Liver (tissue), 9 donors: ENCODE data around the gene MTX1. TPM values are rescaled to one million over a fixed set of nuclear protein-coding genes. Genes with fewer than 3 reads are reported as not detected.
A peak's percentile ranks its signal among the peaks of the same experiment; 100 is the strongest.

Source experiments
- DNase-seq: peaks from one replicate; pipeline ENCODE4 v3.0.0-alpha.2; 2017; ENCODE audit warnings: low spot score
- H3K27ac ChIP-seq, 2 donors: one replicate each; pipeline ENCODE4 v1.7.0; 2013; ENCODE audit warnings: inconsistent platforms in 2 of 2, low read length in 2 of 2, control low read depth in 1 of 2, low read depth in 1 of 2, mild to moderate bottlenecking in 1 of 2
- H3K27me3 ChIP-seq, 4 donors: one replicate each; pipeline versions ENCODE4 v1.6.1 to v1.7.0; 2013; ENCODE audit warnings: low read length in 3 of 4, inconsistent platforms in 1 of 4, mild to moderate bottlenecking in 1 of 4, moderate library complexity in 1 of 4; ENCODE audit not compliant: control insufficient read depth in 4 of 4, insufficient read depth in 4 of 4
- H3K36me3 ChIP-seq, 4 donors: one replicate each; pipeline versions ENCODE4 v1.6.1 to v1.7.0; 2013; ENCODE audit warnings: low read length in 3 of 4, mild to moderate bottlenecking in 3 of 4, low read depth in 1 of 4, moderate library complexity in 1 of 4; ENCODE audit not compliant: control insufficient read depth in 4 of 4, insufficient read depth in 3 of 4
- H3K4me1 ChIP-seq, 4 donors: one replicate each; pipeline versions ENCODE4 v1.6.1 to v1.7.0; 2013; ENCODE audit warnings: low read length in 3 of 4, mild to moderate bottlenecking in 3 of 4, moderate library complexity in 1 of 4; ENCODE audit not compliant: control insufficient read depth in 4 of 4, insufficient read depth in 4 of 4
- H3K4me3 ChIP-seq, 3 donors: one replicate each; pipeline versions ENCODE4 v1.6.1 to v1.7.0; 2013; ENCODE audit warnings: low read length in 3 of 3, control low read depth in 1 of 3, low read depth in 1 of 3, mild to moderate bottlenecking in 1 of 3
- H3K9ac ChIP-seq, 2 donors: one replicate each; pipeline ENCODE4 v1.7.0; 2013; ENCODE audit warnings: low read length in 2 of 2, mild to moderate bottlenecking in 2 of 2, moderate library complexity in 2 of 2, control low read depth in 1 of 2, low read depth in 1 of 2
- H3K9me3 ChIP-seq, 4 donors: one replicate each; pipeline versions ENCODE4 v1.6.1 to v1.7.0; 2013; ENCODE audit warnings: low read length in 3 of 4; ENCODE audit not compliant: control insufficient read depth in 4 of 4
- EGR1 ChIP-seq, 2 donors: IDR thresholded peaks; 2 replicates each; pipeline ENCODE4 v1.6.1; 2016 to 2018; ENCODE audit warnings: antibody characterized with exemption in 2 of 2, low read depth in 2 of 2
- FOXA1 ChIP-seq: IDR thresholded peaks from 2 replicates; pipeline ENCODE4 v1.6.1; 2016; ENCODE audit warnings: antibody characterized with exemption
- FOXA2 ChIP-seq: IDR thresholded peaks from 2 replicates; pipeline ENCODE4 v1.6.1; 2016; ENCODE audit warnings: antibody characterized with exemption
- GABPA ChIP-seq, 2 donors: IDR thresholded peaks in 1 of 2; conservative IDR thresholded peaks in 1 of 2; 2 replicates each; pipeline ENCODE4 v1.6.1; 2016; ENCODE audit warnings: antibody characterized with exemption in 2 of 2, mild to moderate bottlenecking in 1 of 2, moderate library complexity in 1 of 2
- HNF4A ChIP-seq, 2 donors: conservative IDR thresholded peaks; 2 replicates each; pipeline ENCODE4 v1.6.1; 2016; ENCODE audit warnings: antibody characterized with exemption in 2 of 2, mild to moderate bottlenecking in 2 of 2
- HNF4G ChIP-seq: IDR thresholded peaks from 2 replicates; pipeline ENCODE4 v1.6.1; 2016; ENCODE audit warnings: antibody characterized with exemption
- JUND ChIP-seq, 2 donors: IDR thresholded peaks; 2 replicates each; pipeline ENCODE4 v1.6.1; 2016; ENCODE audit warnings: antibody characterized with exemption in 2 of 2
- NR2F2 ChIP-seq: IDR thresholded peaks from 2 replicates; pipeline ENCODE4 v1.6.1; 2016; ENCODE audit warnings: antibody characterized with exemption
- RAD21 ChIP-seq, 2 donors: IDR thresholded peaks; 2 replicates each; pipeline ENCODE4 v1.6.1; 2016; ENCODE audit warnings: antibody characterized with exemption in 2 of 2, mild to moderate bottlenecking in 2 of 2
- RXRA ChIP-seq, 2 donors: IDR thresholded peaks; 2 replicates each; pipeline ENCODE4 v1.6.1; 2017 to 2018; ENCODE audit warnings: antibody characterized with exemption in 2 of 2, mild to moderate bottlenecking in 1 of 2
- SP1 ChIP-seq: IDR thresholded peaks from 2 replicates; pipeline ENCODE4 v1.6.1; 2018; ENCODE audit warnings: antibody characterized with exemption, mild to moderate bottlenecking
- TAF1 ChIP-seq: conservative IDR thresholded peaks from 2 replicates; pipeline ENCODE4 v1.6.1; 2016; ENCODE audit warnings: antibody characterized with exemption, mild to moderate bottlenecking
- YY1 ChIP-seq: IDR thresholded peaks from 2 replicates; pipeline ENCODE4 v1.6.1; 2016; ENCODE audit warnings: antibody characterized with exemption, mild to moderate bottlenecking
- WGBS: extraction: QIAGEN DNeasy Blood & Tissue Kit; methylation state at CpG from one replicate; pipeline ENCODE4 v1.1.7; 2013; 5-methylcytosine and 5-hydroxymethylcytosine counted together
- polyA plus RNA-seq, 2 donors: library from polyadenylated mRNA; stranded (reverse) in 1 of 2; unstranded in 1 of 2; fragments of 200-250 nt in 1 of 2; fragments of >200 nt in 1 of 2; fragmentation: Nextera tagmentation in 1 of 2; extraction: Ambion mirVana in 1 of 2; gene quantifications; one replicate each; pipeline versions ENCODE4 v1.2.1 to v1.2.3, GENCODE V29; 2013 to 2015
- total RNA-seq, 2 donors: library from RNA; depleted of rRNA; stranded (reverse); fragments of >200 nt; gene quantifications; one replicate each; pipeline ENCODE4 v1.2.3, GENCODE V29; 2014
- TF ChIP-seq, protein P1 (sequence below): IDR thresholded peaks from 2 replicates; pipeline ENCODE4 v1.6.1; 2016; ENCODE audit warnings: antibody characterized with exemption
- TF ChIP-seq, protein P2 (sequence below): fragments of 150-350 bp; IDR thresholded peaks from 2 replicates; pipeline ENCODE4 v1.5.1; 2017; ENCODE audit warnings: improper control_type of control experiment, low read depth, low read length; ENCODE audit not compliant: missing input control
- TF ChIP-seq, protein P3 (sequence below): IDR thresholded peaks from 2 replicates; pipeline ENCODE4 v1.6.1; 2016; ENCODE audit warnings: antibody characterized with exemption
- TF ChIP-seq, protein P4 (sequence below): IDR thresholded peaks from 2 replicates; pipeline ENCODE4 v1.6.1; 2016; ENCODE audit warnings: antibody characterized with exemption
- TF ChIP-seq, protein P5 (sequence below): IDR thresholded peaks from 2 replicates; pipeline ENCODE4 v1.6.1; 2016; ENCODE audit warnings: antibody characterized with exemption, mild to moderate bottlenecking
- donor health status: healthy.
- donor health status: healthy.
- donor health status: healthy.
- donor health status: healthy.
- donor health status: healthy.

The MTX1 gene
- total and polyA plus RNA-seq, 4 donors = 19.6 to 38.4 (median 28.5) TPM

DNA sequence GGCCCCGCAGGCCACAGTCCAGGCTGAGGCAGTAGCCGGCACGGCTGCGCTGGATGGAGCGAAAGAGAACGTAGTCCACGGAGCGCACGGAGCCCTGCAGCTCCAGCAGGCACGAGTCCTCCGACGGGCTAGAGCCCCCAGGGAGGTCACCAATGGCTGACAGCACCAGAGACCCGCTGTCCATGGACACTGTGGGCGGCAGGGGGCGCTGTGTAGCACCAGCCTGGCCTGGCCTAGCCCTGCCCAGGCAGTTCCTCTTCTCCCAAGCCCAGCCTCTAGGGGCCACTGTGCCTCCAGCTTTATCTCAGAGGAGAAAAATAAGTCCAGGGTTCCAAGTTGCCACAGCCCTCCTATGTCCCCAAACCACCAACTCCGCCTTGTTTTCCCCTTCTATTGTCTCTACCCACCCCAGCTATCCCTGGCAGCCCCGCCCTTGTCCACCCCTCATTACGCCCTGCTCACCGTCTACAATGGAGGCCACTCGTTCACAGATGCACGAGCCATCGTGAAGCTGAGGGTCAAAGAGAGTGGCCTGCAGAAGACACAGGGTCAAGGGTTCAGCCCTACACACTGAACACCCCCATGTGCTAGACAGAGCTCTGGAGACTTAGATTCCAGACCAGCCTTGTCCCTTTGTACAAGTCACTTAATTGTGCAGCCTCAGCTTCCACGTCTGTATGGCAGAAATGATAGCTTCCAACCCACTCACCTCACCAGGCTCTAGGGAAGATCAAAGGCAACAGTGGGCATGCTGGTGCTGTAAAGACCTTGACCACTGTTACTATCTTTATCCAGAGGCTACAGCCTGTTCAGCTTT is 42.3 kb downstream of the MTX1 start:
- 19% methylated on average over 23 of the region's 23 CpGs for WGBS
- DNase-seq = peak; percentile 96
- H3K9ac ChIP-seq = peak overlapping the region in 1 of 2 donors; percentile 53

DNA sequence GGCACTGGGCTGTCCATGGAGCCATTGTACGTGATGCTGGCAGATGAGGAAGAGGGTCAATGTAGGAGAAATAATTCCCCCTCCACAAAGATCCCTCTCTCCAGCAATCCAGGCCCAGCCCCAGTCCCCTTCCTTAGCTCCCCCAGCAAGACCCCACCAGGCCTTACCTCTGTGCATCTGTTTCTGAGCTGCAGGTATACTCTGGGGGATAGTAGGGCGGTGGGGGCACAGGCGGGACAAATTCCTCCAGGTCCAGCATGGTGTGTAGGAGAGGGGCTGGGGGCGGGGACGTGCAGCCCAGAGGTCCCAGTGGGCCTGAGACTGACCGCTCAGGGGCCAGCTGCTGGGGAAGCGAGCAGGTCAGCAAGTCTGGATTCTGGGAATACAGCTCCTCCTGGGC is 43.1 kb downstream of the MTX1 start:
- Histone ChIP-seq H3K27ac (no peak overlapping the region), H3K36me3 (peaks cover 0 to 1% (median 0%) of the 10 kb centered on the region in 4 donors), H3K4me1 (peaks cover 2 to 32% (median 22%) of the 10 kb centered on the region in 4 donors), H3K9ac (no peak overlapping the region), H3K4me3 (no peak overlapping the region), H3K27me3 (no peaks in the 10 kb centered on the region), H3K9me3 (no peaks in the 10 kb centered on the region)
- WGBS = 93% methylated on average over 7 of the region's 7 CpGs
- TF ChIP-seq HNF4G (no peak), FOXA2 (no peak), GABPA (IDR thresholded peaks at IDR 0.05 in 1 of 2, conservative IDR thresholded peaks at IDR 0.05 in 1 of 2) (no peak), RXRA (IDR thresholded peaks at IDR 0.05) (no peak), RAD21 (IDR thresholded peaks at IDR 0.05) (no peak), FOXA1 (no peak), YY1 (no peak)
- TF ChIP-seq, protein P1, sequence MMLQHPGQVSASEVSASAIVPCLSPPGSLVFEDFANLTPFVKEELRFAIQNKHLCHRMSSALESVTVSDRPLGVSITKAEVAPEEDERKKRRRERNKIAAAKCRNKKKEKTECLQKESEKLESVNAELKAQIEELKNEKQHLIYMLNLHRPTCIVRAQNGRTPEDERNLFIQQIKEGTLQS = no peak
- no peak for DNase-seq

More for the DNA sequence above, 42.3 kb downstream of the MTX1 start:
- no peak for TF ChIP-seq TAF1
- peak; percentile 98 to 99 for TF ChIP-seq RAD21 (IDR thresholded peaks at IDR 0.05)
- TF ChIP-seq, protein P2, sequence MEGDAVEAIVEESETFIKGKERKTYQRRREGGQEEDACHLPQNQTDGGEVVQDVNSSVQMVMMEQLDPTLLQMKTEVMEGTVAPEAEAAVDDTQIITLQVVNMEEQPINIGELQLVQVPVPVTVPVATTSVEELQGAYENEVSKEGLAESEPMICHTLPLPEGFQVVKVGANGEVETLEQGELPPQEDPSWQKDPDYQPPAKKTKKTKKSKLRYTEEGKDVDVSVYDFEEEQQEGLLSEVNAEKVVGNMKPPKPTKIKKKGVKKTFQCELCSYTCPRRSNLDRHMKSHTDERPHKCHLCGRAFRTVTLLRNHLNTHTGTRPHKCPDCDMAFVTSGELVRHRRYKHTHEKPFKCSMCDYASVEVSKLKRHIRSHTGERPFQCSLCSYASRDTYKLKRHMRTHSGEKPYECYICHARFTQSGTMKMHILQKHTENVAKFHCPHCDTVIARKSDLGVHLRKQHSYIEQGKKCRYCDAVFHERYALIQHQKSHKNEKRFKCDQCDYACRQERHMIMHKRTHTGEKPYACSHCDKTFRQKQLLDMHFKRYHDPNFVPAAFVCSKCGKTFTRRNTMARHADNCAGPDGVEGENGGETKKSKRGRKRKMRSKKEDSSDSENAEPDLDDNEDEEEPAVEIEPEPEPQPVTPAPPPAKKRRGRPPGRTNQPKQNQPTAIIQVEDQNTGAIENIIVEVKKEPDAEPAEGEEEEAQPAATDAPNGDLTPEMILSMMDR = peak; percentile 99
- peak; percentile 38 for TF ChIP-seq NR2F2
- TF ChIP-seq FOXA1 = no peak
- TF ChIP-seq YY1 = peak; percentile 59
- peak; percentile 44 to 74 for TF ChIP-seq HNF4A (conservative IDR thresholded peaks at IDR 0.05)
- TF ChIP-seq, protein P3, sequence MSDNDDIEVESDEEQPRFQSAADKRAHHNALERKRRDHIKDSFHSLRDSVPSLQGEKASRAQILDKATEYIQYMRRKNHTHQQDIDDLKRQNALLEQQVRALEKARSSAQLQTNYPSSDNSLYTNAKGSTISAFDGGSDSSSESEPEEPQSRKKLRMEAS = no peak
- peak in 1 of 2 donors; percentile 56 for TF ChIP-seq RXRA (IDR thresholded peaks at IDR 0.05)
- TF ChIP-seq SP1 = peak; percentile 55
- Histone ChIP-seq H3K4me1 (peaks cover under 1 to 26% (median 16%) of the 10 kb centered on the region in 4 donors), H3K9me3 (no peaks in the 10 kb centered on the region), H3K4me3 (peak overlapping the region in 1 of 3 donors; percentile 3), H3K27me3 (no peaks in the 10 kb centered on the region), H3K36me3 (peaks cover 0 to 1% (median 0%) of the 10 kb centered on the region in 4 donors), H3K27ac (no peak overlapping the region)

DNA sequence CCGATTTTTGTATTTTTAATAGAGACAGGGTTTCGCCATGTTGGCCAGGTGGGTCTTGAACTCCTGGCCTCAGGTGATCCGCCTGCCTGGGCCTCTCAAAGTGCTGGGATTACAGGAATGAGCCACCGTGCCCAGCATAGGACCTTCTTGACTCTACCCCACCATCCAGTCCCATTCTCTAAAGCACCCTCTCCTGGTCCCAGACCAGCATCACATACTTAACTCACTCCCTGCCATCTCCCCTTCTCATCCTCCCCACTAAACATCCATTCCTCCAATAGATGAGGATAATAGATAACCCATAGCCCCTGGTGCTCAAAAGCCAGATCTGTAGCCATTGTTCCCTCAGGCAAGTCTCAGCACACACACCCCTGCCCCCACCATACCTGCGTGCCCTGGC is 44.7 kb downstream of the MTX1 start:
- Histone ChIP-seq H3K27me3 (no peaks in the 10 kb centered on the region), H3K9ac (no peak overlapping the region), H3K9me3 (no peaks in the 10 kb centered on the region), H3K4me3 (no peak overlapping the region), H3K27ac (no peak overlapping the region), H3K36me3 (peaks cover 0 to 8% (median 0%) of the 10 kb centered on the region in 4 donors), H3K4me1 (peaks cover 2 to 36% (median 23%) of the 10 kb centered on the region in 4 donors)
- no peak for TF ChIP-seq NR2F2
- TF ChIP-seq, protein P4, sequence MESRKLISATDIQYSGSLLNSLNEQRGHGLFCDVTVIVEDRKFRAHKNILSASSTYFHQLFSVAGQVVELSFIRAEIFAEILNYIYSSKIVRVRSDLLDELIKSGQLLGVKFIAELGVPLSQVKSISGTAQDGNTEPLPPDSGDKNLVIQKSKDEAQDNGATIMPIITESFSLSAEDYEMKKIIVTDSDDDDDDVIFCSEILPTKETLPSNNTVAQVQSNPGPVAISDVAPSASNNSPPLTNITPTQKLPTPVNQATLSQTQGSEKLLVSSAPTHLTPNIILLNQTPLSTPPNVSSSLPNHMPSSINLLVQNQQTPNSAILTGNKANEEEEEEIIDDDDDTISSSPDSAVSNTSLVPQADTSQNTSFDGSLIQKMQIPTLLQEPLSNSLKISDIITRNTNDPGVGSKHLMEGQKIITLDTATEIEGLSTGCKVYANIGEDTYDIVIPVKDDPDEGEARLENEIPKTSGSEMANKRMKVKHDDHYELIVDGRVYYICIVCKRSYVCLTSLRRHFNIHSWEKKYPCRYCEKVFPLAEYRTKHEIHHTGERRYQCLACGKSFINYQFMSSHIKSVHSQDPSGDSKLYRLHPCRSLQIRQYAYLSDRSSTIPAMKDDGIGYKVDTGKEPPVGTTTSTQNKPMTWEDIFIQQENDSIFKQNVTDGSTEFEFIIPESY = no peak
- TF ChIP-seq, protein P1 = no peak
- no peak for TF ChIP-seq EGR1 (IDR thresholded peaks at IDR 0.05; ENCODE audit: low read depth in 2 of 2)
- TF ChIP-seq, protein P5, sequence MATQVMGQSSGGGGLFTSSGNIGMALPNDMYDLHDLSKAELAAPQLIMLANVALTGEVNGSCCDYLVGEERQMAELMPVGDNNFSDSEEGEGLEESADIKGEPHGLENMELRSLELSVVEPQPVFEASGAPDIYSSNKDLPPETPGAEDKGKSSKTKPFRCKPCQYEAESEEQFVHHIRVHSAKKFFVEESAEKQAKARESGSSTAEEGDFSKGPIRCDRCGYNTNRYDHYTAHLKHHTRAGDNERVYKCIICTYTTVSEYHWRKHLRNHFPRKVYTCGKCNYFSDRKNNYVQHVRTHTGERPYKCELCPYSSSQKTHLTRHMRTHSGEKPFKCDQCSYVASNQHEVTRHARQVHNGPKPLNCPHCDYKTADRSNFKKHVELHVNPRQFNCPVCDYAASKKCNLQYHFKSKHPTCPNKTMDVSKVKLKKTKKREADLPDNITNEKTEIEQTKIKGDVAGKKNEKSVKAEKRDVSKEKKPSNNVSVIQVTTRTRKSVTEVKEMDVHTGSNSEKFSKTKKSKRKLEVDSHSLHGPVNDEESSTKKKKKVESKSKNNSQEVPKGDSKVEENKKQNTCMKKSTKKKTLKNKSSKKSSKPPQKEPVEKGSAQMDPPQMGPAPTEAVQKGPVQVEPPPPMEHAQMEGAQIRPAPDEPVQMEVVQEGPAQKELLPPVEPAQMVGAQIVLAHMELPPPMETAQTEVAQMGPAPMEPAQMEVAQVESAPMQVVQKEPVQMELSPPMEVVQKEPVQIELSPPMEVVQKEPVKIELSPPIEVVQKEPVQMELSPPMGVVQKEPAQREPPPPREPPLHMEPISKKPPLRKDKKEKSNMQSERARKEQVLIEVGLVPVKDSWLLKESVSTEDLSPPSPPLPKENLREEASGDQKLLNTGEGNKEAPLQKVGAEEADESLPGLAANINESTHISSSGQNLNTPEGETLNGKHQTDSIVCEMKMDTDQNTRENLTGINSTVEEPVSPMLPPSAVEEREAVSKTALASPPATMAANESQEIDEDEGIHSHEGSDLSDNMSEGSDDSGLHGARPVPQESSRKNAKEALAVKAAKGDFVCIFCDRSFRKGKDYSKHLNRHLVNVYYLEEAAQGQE = no peak
- TF ChIP-seq JUND (IDR thresholded peaks at IDR 0.05) = no peak
- TF ChIP-seq TAF1 = no peak
- no peak for TF ChIP-seq HNF4G
- TF ChIP-seq YY1 = no peak
- TF ChIP-seq FOXA2 = no peak
- no peak for TF ChIP-seq SP1
- no peak for TF ChIP-seq GABPA (IDR thresholded peaks at IDR 0.05 in 1 of 2, conservative IDR thresholded peaks at IDR 0.05 in 1 of 2)
- TF ChIP-seq RXRA (IDR thresholded peaks at IDR 0.05) = no peak
- TF ChIP-seq FOXA1 = no peak
- no peak for DNase-seq
- 93% methylated on average over 5 of the region's 5 CpGs for WGBS
